NCI-H524 treated with DMSO at 0.1 percent for 48 hours (cell line): Measurements from ENCODE around the gene EPHB4.
A peak's percentile ranks its signal among the peaks of the same experiment; 100 is the strongest.
"Not testable (repeated sequence)": the region's sequence is repeated elsewhere in the genome, so short reads cannot be mapped to it uniquely, and the experiment has no call there.

Source experiments
- DNase-seq: peaks from one replicate; lab custom pipeline; 2025; lab: John Stamatoyannopoulos, UW

The EPHB4 gene

DNA sequence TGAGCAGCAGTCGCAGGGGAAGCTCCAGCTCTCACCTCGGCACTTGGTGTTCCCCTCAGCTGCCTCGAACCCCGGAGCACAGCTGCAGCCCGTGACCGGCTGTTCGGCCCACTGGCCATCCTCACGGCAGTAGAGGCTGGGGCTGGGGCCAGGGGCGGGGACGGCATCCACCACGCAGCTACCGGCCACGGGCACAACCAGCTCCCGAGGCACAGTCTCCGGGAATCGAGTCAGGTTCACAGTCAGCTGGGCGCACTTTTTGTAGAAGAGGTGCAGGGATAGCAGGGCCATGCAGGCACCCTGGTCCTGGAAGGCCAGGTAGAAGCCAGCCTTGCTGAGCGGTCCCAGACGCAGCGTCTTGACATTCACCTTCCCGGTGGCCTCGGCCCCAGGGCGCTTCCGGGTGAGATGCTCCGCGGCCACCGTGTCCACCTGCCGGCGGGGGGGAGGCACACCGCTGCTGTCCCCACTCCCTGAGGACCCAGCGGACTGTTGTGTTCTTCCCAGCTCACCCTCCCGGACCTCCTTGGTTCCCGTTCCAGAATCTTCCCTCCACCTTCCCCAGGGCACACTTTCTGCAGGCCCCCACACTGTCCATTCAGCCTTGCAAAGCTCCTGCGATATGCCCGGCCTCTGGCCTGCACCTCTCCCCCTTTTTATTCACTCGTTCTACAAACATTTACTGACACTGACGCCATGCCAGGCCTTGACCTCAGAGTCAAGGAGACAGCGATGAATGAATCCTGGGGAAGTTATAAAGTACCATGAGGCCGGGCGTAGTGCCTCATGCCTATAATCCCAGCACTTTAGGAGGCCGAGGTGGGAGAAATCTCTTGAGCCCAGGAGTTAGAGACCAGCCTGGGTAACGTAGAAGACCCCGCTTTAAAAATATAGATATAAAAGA lies 4.8 kb downstream of the EPHB4 start:
- DNase-seq: no peak

- DNase-seq: no peak
Observed at GRCh38 chr7:100819586-100819985, 7.7 kb downstream of the EPHB4 start.

GRCh38 chr7:100818825-100819224 lies 8.5 kb downstream of the EPHB4 start:
- DNase-seq: no peak

DNA sequence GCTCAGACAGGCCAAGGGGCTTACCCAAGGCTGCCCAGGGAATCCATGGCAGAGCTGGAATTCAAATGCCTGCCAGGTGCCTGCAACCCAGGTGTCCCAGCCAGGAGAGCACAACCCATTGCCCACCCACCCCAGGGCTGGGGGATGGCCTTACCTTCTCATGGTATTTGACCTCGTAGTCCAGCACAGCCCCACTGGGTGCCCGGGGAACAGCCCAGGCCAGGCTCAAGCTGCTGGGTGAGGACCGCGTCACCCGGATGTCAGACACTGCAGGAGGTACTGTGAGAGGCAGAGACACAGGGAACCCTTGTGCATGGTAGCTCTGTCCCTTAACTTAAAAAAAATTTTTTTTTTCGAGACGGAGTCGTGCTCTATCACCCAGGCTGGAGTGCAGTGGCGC lies 9.0 kb downstream of the EPHB4 start:
- no peak for DNase-seq

DNA sequence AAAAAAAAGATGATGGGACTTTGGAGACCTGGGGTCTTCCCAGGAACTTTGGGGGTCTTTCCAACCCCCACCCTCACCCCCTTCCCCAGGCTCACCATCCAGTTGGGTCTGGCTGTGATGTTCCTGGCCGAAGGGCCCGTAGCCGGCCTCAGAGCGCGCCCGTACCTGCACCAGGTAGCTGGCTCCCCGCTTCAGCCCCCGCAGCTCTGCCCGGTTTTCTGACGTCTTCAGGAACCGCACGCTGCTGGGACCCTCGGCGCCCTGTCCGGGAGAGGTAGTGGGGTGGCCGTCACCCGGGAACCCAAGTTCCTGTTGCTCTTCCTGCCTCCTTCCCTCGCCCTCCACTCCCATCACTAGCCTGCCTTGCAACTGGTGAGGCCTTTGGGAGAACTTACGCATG lies 10.2 kb downstream of the EPHB4 start:
- DNase-seq: no peak

DNA sequence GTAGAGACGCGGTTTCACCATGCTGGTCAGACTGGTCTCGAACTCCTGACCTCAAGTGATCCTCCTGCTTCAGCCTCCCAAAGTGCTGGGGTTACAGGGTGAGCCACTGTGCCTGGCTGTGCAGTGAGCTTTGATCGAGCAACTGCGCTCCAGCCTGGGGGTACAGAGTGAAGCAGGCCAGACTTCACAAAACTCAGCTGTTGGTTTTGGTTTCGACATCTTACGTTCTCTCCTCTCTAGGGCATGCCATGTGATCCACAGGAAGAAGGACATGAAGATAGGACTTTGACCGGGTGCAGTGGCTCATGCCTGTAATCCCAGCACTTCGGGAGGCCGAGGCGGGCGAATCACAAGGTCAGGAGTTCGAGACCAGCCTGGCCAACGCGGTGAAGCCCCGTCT lies 10.8 kb downstream of the EPHB4 start:
- not testable (repeated sequence) for DNase-seq

DNA sequence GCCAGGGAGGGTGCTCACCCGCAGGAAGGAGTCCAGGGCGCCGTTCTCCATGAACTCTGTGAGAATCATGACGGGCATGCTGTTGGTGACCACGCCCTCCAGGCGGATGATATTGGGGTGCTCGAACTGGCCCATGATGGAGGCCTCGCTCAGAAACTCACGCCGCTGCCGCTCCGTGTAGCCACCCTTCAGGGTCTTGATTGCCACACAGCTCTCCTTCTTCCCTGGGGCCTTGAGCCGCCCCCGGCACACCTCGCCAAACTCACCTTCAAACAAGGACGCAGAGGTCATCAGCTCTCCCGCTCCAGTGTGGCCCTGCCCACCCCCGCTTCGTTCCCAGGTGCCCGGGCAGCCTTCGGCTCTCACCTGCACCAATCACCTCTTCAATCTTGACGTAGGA lies 14.6 kb downstream of the EPHB4 start:
- no peak for DNase-seq

DNA sequence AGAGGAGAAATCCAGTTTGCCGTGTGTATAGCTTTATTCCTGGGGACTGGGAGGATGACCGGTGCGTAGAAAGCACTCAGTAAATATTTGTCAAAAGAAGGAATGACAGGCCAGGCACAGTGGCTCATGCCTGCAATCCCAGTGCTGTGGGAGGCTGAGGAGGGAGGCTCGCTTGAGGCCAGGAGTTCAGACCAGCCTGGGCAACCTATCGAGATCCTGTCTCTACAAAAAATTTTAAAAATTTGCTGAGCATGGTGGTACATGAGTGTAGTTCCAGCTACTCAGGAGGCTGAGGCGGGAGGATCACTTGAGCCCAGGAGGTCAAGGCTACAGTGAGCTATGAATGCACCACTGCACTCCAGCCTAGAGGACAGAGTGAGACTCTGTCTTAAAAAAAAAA lies 15.8 kb downstream of the EPHB4 start:
- no peak for DNase-seq

DNA sequence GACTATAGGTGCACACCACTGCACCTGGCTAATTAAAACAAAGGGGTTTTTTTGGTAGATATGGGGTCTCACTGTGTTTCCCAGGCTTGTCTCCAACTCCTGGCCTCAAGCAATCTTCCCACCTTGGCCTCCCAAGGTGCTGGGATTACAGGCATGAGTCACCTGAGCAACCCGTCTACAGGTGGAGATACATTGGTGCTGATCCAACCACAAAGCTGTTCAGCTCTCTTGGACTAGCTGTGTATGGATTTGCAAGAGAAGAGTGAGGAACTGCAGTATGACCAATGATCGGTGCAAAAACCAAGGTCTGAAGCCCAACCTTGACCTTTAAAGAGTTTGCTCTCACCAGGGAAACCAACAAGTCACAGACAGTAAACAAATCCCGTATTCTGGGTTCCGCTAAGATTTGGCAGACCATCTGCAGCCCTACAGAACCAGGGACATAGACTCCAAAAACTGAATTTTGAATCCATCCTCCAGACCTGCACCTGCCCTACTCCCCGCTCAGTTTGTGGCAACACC lies 18.9 kb downstream of the EPHB4 start:
- no peak for DNase-seq

GRCh38 chr7:100806883-100807282 lies 20.4 kb downstream of the EPHB4 start:
- not testable (repeated sequence) for DNase-seq

DNA sequence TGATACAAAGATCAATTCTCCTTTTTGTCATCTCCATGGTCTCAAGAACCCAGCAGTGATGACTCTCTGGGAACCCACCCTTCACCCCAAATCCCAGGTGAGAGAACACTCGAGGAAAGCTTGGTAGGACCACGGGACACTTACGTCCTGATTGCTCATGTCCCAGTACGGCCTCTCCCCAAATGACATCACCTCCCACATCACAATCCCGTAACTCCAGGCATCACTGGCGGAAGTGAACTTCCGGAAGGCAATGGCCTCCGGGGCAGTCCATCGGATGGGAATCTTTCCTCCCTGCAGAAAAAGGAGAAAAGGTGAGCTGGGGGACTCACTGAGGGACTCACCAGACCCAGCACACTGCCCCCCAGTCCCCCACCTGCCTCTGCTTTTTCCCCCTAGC lies 21.0 kb downstream of the EPHB4 start:
- no peak for DNase-seq

DNA sequence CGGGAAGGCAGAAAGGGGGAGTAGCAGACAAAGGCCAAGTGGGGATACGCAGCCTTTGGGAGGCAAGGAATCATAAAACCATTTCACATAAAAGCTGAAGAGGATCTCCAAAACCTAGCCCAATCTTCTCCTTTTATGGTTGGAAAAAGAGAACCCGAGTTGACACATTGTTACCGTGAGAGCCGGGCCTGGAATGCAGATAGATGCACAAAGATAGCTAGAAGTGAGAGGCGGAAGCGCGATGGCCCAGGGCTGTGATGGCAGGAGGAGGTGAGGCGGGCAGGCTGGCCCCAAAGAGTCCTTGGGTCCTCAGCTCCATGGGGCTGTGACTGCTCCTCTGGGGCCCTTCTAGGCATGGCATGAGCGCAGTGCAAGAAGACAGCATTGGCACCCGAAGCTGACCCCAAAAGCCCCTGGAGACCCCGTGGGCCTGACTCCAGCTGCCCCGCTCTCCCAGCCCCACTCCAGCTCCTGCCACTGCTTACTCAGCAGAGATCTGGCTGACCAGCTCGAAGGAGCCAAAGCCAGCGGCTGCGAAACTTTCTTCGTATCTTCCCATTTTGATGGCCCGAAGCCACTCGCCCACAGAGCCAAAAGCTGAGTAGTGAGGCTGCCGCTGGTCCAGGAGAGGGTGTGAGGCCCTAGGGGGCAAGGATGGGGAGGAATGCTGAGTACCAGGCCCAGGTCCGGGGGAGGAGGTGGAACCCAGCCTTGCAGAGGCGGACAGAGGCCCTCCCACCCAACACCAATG lies 22.5 kb downstream of the EPHB4 start:
- no peak for DNase-seq

DNA sequence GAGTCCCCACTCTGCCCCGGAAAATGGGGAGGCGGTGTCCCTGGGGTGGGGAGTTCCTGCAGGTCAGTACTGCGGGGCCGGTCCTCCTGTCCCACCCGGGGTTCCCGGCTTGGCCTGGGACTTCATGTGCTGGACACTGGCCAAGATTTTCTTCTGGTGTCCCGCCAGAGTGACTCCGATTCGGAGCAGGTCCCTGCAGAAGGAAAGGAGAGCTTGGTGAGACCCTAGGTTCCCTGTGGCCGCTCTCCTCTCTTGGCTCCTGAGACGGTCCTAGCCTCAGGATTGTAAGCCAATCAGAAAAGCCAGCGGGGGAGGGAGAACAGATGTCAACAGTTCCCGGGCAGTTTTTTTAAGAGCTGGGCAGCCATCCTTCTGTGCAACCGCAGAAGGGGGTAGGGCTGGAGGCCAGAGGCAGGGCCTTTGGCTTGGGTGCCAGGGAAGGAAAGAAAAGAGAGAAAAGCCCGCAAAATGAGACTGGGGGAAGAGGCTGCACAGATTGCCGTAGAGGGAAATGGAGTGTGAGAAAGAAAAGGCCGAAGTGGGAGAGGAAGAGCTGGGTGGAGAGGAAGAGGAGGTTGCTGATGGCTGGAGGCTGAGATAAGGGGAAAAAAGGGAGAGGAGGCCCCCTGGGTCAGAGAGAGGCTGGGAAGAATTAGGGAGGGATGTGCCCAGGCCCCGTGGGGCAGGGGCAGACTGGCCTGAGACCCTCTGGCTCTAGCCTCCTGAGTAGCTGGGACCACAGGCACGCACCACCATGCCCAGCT lies 23.7 kb downstream of the EPHB4 start:
- peak; percentile 52 for DNase-seq

DNA sequence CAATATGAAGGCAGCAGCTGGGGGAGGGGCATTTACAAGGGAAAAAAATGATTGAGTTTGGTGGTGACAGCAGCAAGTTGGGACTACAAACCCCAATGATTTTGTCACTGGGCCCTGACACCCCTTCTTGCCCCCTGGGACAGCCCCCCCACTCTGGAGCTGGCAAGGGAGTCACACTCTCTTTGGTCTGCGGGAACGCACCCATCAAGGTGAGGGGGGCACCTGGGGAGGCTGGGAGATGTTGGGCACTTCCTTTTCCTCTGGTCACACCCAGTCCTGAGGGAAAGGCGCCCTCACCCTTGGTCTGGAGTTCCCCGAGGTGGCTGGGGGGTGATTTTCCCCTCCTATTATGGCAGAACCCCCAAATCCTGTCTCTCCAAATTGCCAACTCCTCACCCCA lies 24.4 kb downstream of the EPHB4 start:
- no peak for DNase-seq

DNA sequence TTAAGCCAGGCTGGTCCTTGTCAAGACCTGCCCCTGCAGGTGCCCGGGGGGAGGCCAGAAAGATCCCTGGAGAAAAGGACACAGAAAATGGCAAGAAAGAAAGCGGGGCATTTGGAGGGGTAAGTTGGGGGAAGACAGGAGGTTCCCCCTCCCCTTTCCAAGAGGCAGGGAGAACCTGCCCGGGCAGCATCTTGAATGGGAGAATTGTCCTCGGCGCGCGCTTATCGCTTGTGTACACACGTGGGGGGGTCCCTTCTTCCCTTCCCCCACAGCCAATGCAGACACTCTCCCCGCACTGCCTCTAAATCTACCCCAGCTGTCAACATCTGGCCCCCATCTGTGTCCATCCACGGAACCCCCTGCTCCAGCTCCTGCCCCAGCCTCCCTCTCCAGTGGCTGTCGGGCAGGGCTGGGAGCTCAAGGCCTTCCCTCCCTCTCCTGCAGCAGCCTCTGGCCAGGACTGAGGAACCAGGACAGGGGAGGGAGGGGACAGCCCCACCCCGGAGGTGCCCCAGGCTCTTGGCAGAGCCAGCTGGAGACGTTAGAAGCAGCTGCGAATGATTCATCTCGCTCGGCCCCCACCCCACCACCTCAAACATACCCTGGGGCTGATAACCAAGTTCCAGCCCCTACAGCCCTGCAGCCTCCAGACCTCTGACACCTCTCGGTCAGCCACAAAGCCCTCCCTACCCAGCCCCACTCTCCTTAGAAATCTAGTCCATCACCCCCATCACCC lies 25.3 kb downstream of the EPHB4 start:
- DNase-seq: no peak

DNA sequence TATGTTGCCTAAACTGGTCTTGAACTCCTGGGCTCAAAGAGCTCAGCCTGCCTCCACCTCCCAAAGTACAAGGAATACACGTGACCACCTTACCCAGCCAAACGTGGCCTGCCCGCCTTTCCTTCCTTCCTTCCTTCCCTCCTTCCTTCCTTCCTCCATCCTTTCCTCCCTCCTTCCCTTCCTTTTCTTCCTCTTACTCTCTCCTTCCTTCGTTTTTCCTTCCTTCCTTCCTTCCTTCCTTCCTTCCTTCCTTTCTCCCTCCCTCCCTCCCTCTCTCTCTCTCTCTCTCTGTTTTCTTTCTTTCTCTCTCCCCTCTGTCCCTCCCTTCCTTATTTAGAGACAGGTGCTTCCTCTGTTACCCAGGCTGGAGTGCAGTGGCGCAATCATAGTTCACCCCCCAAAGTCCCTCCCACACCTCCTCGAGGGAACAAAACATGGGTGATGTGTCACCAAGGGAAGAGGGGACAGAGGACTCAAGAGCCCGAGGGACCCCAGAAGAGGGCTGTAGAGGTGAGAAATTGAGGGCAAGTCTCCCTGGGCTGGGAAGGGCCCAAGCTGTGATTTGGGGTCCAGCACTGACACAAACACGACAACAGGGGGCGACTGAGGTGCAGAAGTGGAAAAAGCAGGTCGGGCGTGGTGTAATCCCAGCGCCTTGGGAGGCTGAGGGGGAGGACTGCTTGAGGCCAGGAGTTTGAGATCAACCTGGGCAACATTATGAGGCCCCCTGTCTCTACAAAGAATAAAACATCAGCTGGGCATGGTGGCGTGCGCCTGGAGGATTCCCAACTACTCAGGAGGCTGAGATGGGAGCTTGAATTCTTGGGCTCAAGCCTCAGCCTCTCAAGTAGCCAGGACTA lies 28.1 kb downstream of the EPHB4 start:
- DNase-seq: no peak

DNA sequence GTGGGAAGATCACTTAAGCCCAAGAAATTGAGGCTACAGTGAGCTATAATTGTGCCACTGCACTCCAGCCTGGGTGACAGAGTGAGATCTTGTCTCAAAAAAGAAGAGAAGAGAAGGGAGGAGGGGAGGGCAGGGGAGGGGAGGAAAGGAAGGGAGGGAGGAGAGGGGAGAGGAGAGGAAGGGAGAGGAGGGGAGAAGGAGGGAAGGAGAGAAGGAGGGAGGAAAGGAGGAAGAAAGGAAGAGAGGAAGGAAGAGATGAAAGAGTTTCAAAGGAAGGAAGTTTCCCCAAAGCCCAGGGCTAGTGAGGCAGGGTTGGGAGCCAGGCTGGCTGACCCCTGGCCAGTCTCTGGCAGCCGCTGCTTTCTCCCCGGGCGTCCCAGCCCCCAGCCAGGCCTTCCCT lies 32.6 kb downstream of the EPHB4 start:
- DNase-seq: no peak

DNA sequence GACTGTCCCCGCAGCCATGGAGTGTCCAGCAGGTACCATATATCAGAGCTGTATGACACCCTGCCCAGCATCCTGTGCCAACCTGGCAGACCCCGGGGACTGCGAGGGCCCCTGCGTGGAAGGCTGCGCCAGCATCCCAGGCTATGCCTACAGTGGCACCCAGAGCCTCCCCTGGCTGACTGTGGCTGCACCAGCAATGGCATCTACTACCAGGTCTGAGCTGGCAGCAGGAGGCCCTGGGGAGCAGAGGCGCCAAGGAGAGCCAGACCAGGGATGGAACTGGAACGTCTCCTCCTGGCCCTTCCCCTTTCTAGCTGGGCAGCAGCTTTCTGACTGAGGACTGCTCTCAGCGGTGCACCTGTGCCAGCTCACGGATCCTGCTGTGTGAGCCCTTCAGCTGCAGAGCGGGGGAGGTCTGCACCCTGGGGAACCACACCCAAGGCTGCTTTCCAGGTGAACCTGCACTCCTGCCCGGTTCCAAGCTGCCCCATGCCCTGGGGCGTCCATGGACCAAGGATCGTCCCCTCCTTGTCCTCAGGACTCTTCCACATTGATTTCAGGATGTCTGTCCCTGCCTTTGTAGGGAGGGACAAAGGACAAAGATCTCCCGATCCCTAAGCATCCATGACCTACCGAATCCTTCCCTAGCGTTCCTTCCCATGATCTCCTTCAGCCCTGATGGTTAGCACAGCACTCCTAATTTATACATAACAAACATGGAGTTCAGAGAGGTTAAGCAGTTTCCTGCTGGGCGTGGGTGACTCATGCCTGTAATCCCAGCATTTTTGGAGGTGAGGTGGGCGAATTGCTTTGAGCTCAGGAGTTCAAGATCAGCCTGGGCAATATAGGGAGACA lies 33.3 kb downstream of the EPHB4 start:
- DNase-seq: no peak

DNA sequence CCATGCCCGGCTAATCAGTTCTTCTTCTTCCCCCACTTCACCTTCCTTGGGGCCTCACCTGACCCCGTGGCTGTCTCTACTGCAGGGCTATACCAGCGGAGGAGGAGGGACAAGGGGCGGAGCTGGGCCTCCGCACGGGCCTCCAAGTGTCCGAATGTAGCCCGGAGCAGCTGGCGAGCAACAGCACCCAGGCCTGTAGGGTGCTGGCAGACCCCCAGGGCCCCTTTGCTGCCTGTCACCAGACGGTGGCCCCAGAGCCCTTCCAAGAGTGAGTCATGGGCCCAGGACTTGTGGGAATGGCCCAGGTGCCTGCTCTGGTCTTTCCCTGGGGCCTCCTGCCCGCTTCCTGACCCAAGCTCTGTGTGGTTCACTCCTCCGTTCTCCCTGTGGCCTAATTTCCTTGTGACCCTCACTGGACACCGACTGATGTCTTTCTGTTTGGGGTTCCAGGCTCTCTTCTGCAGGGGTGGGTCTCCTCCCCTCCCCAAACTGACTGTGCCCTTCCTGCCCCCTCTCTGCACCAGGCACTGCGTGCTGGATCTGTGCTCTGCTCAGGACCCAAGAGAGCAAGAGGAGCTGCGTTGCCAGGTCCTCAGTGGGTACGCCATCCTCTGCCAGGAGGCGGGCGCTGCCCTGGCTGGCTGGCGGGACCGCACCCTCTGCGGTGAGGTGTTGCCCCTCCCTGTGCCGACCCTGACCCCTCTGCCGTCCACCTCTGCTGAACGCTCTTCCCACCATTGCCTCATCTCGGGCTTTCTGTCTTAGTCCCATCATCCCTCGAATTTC lies 35.2 kb downstream of the EPHB4 start:
- no peak for DNase-seq
